Measurements from ENCODE around the gene TMBIM4. TPM values are rescaled to one million over a fixed set of nuclear protein-coding genes. Genes with fewer than 3 reads are reported as not detected.
A peak's percentile ranks its signal among the peaks of the same experiment; 100 is the strongest.

TMBIM4 gene
- total RNA-seq, 2 donors from 2014 or later, result 18.7 to 21.9 TPM

GRCh38 chr12:66168410-66168809, 1.4 kb downstream of the TMBIM4 start:
- Histone ChIP-seq H3K4me1 (ENCODE audit: control insufficient read depth, insufficient read depth, low read length) (no peaks in the 10 kb centered on the region), H3K27me3 (ENCODE audit: control insufficient read depth, insufficient read depth, low read length, poor library complexity, severe bottlenecking) (no peaks in the 10 kb centered on the region), H3K9ac (ENCODE audit: extremely low read depth, low read length, poor library complexity, severe bottlenecking) (no peak overlapping the region), H3K36me3 (ENCODE audit: control insufficient read depth, insufficient read depth, low read length) (peaks cover 5% of the 10 kb centered on the region), H3K4me3 (ENCODE audit: low read length) (peak overlapping the region; percentile 85), H3K9me3 (ENCODE audit: control insufficient read depth, low read length) (peaks cover 41% of the 10 kb centered on the region), H3K27ac (ENCODE audit: low read depth, low read length) (no peak overlapping the region)
- Mint-ChIP-seq H3K9me3 (peaks cover 36% of the 10 kb centered on the region), H3K27me3 (ENCODE audit: insufficient read depth) (no peaks in the 10 kb centered on the region), H3K4me3 (peak overlapping the region; percentile 8), H3K27ac (no peak overlapping the region), H3K36me3 (ENCODE audit: low read depth) (peaks cover 13% of the 10 kb centered on the region), H3K4me1 (peaks cover 3% of the 10 kb centered on the region)
- no peak for TF ChIP-seq CTCF (conservative IDR thresholded peaks at IDR 0.05)
- no peak for DNase-seq
- WGBS, 2 experiments (ENCODE audit: insufficient coverage in 1 of 2, insufficient read length in 1 of 2), result 92 to 96% methylated on average over 5 to 8 of the region's 8 CpGs

- H3K4me3 ChIP-seq (ENCODE audit: low read length), result no peak overlapping the region
- H3K27ac Mint-ChIP-seq, result no peak overlapping the region
Measured at GRCh38 chr12:66166561-66166960, 3.2 kb downstream of the TMBIM4 start.

GRCh38 chr12:66165141-66165540, 4.7 kb downstream of the TMBIM4 start:
- no peaks in the 10 kb centered on the region for H3K27me3 Mint-ChIP-seq (ENCODE audit: insufficient read depth)
- Histone ChIP-seq H3K36me3 (ENCODE audit: control insufficient read depth, insufficient read depth, low read length) (peaks cover 7% of the 10 kb centered on the region), H3K9ac (ENCODE audit: extremely low read depth, low read length, poor library complexity, severe bottlenecking) (no peak overlapping the region), H3K9me3 (ENCODE audit: control insufficient read depth, low read length) (peaks cover 32% of the 10 kb centered on the region), H3K4me1 (ENCODE audit: control insufficient read depth, insufficient read depth, low read length) (no peaks in the 10 kb centered on the region), H3K27ac (ENCODE audit: low read depth, low read length) (no peak overlapping the region), H3K27me3 (ENCODE audit: control insufficient read depth, insufficient read depth, low read length, poor library complexity, severe bottlenecking) (no peaks in the 10 kb centered on the region), H3K4me3 (ENCODE audit: low read length) (no peak overlapping the region)
- peaks cover 17% of the 10 kb centered on the region for H3K36me3 Mint-ChIP-seq (ENCODE audit: low read depth)
- no peak overlapping the region for H3K4me3 Mint-ChIP-seq
- no peak for DNase-seq
- WGBS, 2 experiments (ENCODE audit: insufficient coverage in 1 of 2, insufficient read length in 1 of 2), result 84% methylated on average over 2 of the region's 2 CpGs; no CpG with 5 or more reads in 1 of the 2 experiments
- H3K27ac Mint-ChIP-seq, result no peak overlapping the region
- peaks cover 3% of the 10 kb centered on the region for H3K4me1 Mint-ChIP-seq
- H3K9me3 Mint-ChIP-seq, result peaks cover 34% of the 10 kb centered on the region
- TF ChIP-seq CTCF (conservative IDR thresholded peaks at IDR 0.05), result no peak

More at GRCh38 chr12:66166561-66166960, 3.2 kb downstream of the TMBIM4 start:
- no peak for DNase-seq
- peaks cover 30% of the 10 kb centered on the region for H3K9me3 Mint-ChIP-seq
- WGBS, 2 experiments (ENCODE audit: insufficient coverage in 1 of 2, insufficient read length in 1 of 2), result 98 to 100% methylated on average over 2 of the region's 2 CpGs
- no peak for TF ChIP-seq CTCF (conservative IDR thresholded peaks at IDR 0.05)
- peaks cover 31% of the 10 kb centered on the region for H3K9me3 ChIP-seq (ENCODE audit: control insufficient read depth, low read length)
- peaks cover 5% of the 10 kb centered on the region for H3K36me3 ChIP-seq (ENCODE audit: control insufficient read depth, insufficient read depth, low read length)
- H3K4me1 Mint-ChIP-seq, result peaks cover 3% of the 10 kb centered on the region
- H3K27ac ChIP-seq (ENCODE audit: low read depth, low read length), result no peak overlapping the region
- H3K36me3 Mint-ChIP-seq (ENCODE audit: low read depth), result peaks cover 15% of the 10 kb centered on the region
- no peaks in the 10 kb centered on the region for H3K4me1 ChIP-seq (ENCODE audit: control insufficient read depth, insufficient read depth, low read length)
- no peaks in the 10 kb centered on the region for H3K27me3 Mint-ChIP-seq (ENCODE audit: insufficient read depth)
- no peak overlapping the region for H3K9ac ChIP-seq (ENCODE audit: extremely low read depth, low read length, poor library complexity, severe bottlenecking)
- H3K27me3 ChIP-seq (ENCODE audit: control insufficient read depth, insufficient read depth, low read length, poor library complexity, severe bottlenecking), result no peaks in the 10 kb centered on the region
- no peak overlapping the region for H3K4me3 Mint-ChIP-seq

All from endodermal cell (in vitro differentiated cells).